ENCODE measurements around the gene CNBP.
"Not testable (repeated sequence)": the region's sequence is repeated elsewhere in the genome, so short reads cannot be mapped to it uniquely, and the experiment has no call there.

CNBP gene

GRCh38 chr3:129226374-129226773, 42.7 kb upstream of the CNBP start:
- no peaks in the 10 kb centered on the region for H3K79me2 ChIP-seq (ENCODE audit: insufficient read depth, low read depth)
- H3K36me3 ChIP-seq (ENCODE audit: insufficient read depth), result no peaks in the 10 kb centered on the region
- H3K27ac ChIP-seq, result no peak overlapping the region
- H3K9ac ChIP-seq, result no peak overlapping the region
- no peaks in the 10 kb centered on the region for H4K20me1 ChIP-seq (ENCODE audit: insufficient read depth)
- H3K27me3 ChIP-seq (ENCODE audit: insufficient read depth, low read depth), result no peaks in the 10 kb centered on the region
- no peak overlapping the region for H3K4me3 ChIP-seq (IDR thresholded peaks at IDR 0.05; ENCODE audit: insufficient read depth, low read depth, low read length)
- TF ChIP-seq CTCF (conservative IDR thresholded peaks at IDR 0.05; ENCODE audit: low read depth, low read length), result no peak
- no peak overlapping the region for H2AFZ ChIP-seq (ENCODE audit: low read depth)
- no peaks in the 10 kb centered on the region for H3K4me1 ChIP-seq (ENCODE audit: low read depth, poor library complexity, severe bottlenecking)
- H3K4me2 ChIP-seq, result no peak overlapping the region

GRCh38 chr3:129224984-129225393, 41.3 kb upstream of the CNBP start:
- Histone ChIP-seq H4K20me1 (ENCODE audit: insufficient read depth) (no peaks in the 10 kb centered on the region), H2AFZ (ENCODE audit: low read depth) (no peak overlapping the region)

GRCh38 chr3:129224387-129224786, 40.7 kb upstream of the CNBP start:
- not testable (repeated sequence) for H2AFZ ChIP-seq (ENCODE audit: low read depth); H3K27me3 ChIP-seq (ENCODE audit: insufficient read depth, low read depth); H4K20me1 ChIP-seq (ENCODE audit: insufficient read depth); H3K4me3 ChIP-seq (IDR thresholded peaks at IDR 0.05; ENCODE audit: insufficient read depth, low read depth, low read length); H3K27ac ChIP-seq; H3K9ac ChIP-seq; H3K4me1 ChIP-seq (ENCODE audit: low read depth, poor library complexity, severe bottlenecking); H3K36me3 ChIP-seq (ENCODE audit: insufficient read depth); H3K4me2 ChIP-seq; H3K79me2 ChIP-seq (ENCODE audit: insufficient read depth, low read depth)

More at GRCh38 chr3:129224984-129225393, 41.3 kb upstream of the CNBP start:
- no peak overlapping the region for H3K4me2 ChIP-seq
- no peak for TF ChIP-seq CTCF (conservative IDR thresholded peaks at IDR 0.05; ENCODE audit: low read depth, low read length)
- H3K4me3 ChIP-seq (IDR thresholded peaks at IDR 0.05; ENCODE audit: insufficient read depth, low read depth, low read length), result no peak overlapping the region
- no peak overlapping the region for H3K9ac ChIP-seq
- no peak overlapping the region for H3K27ac ChIP-seq
- H3K36me3 ChIP-seq (ENCODE audit: insufficient read depth), result no peaks in the 10 kb centered on the region
- no peaks in the 10 kb centered on the region for H3K4me1 ChIP-seq (ENCODE audit: low read depth, poor library complexity, severe bottlenecking)
- no peaks in the 10 kb centered on the region for H3K27me3 ChIP-seq (ENCODE audit: insufficient read depth, low read depth)
- H3K79me2 ChIP-seq (ENCODE audit: insufficient read depth, low read depth), result no peaks in the 10 kb centered on the region

GRCh38 chr3:129218742-129219141, 35.0 kb upstream of the CNBP start:
- no peak overlapping the region for H3K9ac ChIP-seq
- no peak overlapping the region for H3K4me2 ChIP-seq
- H3K36me3 ChIP-seq (ENCODE audit: insufficient read depth), result no peaks in the 10 kb centered on the region
- TF ChIP-seq CTCF (conservative IDR thresholded peaks at IDR 0.05; ENCODE audit: low read depth, low read length), result no peak
- no peaks in the 10 kb centered on the region for H3K27me3 ChIP-seq (ENCODE audit: insufficient read depth, low read depth)
- no peak overlapping the region for H3K4me3 ChIP-seq (IDR thresholded peaks at IDR 0.05; ENCODE audit: insufficient read depth, low read depth, low read length)
- no peaks in the 10 kb centered on the region for H3K4me1 ChIP-seq (ENCODE audit: low read depth, poor library complexity, severe bottlenecking)
- H3K79me2 ChIP-seq (ENCODE audit: insufficient read depth, low read depth), result no peaks in the 10 kb centered on the region
- no peak overlapping the region for H3K27ac ChIP-seq
- no peaks in the 10 kb centered on the region for H4K20me1 ChIP-seq (ENCODE audit: insufficient read depth)
- no peak overlapping the region for H2AFZ ChIP-seq (ENCODE audit: low read depth)

- H3K27ac ChIP-seq, result no peak overlapping the region
- no peaks in the 10 kb centered on the region for H3K36me3 ChIP-seq (ENCODE audit: insufficient read depth)
- H3K9ac ChIP-seq, result no peak overlapping the region
- TF ChIP-seq CTCF (conservative IDR thresholded peaks at IDR 0.05; ENCODE audit: low read depth, low read length), result no peak
- H3K4me3 ChIP-seq (IDR thresholded peaks at IDR 0.05; ENCODE audit: insufficient read depth, low read depth, low read length), result no peak overlapping the region
- no peaks in the 10 kb centered on the region for H3K79me2 ChIP-seq (ENCODE audit: insufficient read depth, low read depth)
- H3K4me1 ChIP-seq (ENCODE audit: low read depth, poor library complexity, severe bottlenecking), result no peaks in the 10 kb centered on the region
- H3K4me2 ChIP-seq, result no peak overlapping the region
- no peak overlapping the region for H2AFZ ChIP-seq (ENCODE audit: low read depth)
- H3K27me3 ChIP-seq (ENCODE audit: insufficient read depth, low read depth), result no peaks in the 10 kb centered on the region
- no peaks in the 10 kb centered on the region for H4K20me1 ChIP-seq (ENCODE audit: insufficient read depth)
These were observed 29.5 kb upstream of the CNBP start for GRCh38 chr3:129213238-129213637.

Data from KMS-11 (cell line).